Activated naive CD4-positive, alpha-beta T cell treated with anti-CD3 and anti-CD28 coated beads for 36 hours (primary cell): ENCODE data around the gene THAP10. TPM values are rescaled to one million over a fixed set of nuclear protein-coding genes. Genes with fewer than 3 reads are reported as not detected.
"Not testable (repeated sequence)": the region's sequence is repeated elsewhere in the genome, so short reads cannot be mapped to it uniquely, and the experiment has no call there.

Source experiments
- CTCF ChIA-PET: fragments of 350-600 bp; sonication (Branson Sonifier 250); formaldehyde crosslinking; loops from one replicate; lab custom pipeline; 2021; ENCODE audit warnings: antibody characterized with exemption; lab: Charles Lee
- DNase-seq: peaks from one replicate; pipeline ENCODE4 v3.0.0-alpha.2; 2020
- H3K27ac Mint-ChIP-seq: one replicate; pipeline ENCODE4 v1.8.0; 2021; ENCODE audit warnings: mild to moderate bottlenecking, mixed read lengths
- H3K27me3 Mint-ChIP-seq: one replicate; pipeline ENCODE4 v1.8.0; 2021; ENCODE audit warnings: low read depth, mixed read lengths
- H3K36me3 Mint-ChIP-seq: one replicate; pipeline ENCODE4 v1.8.0; 2021; ENCODE audit warnings: low read depth, mixed read lengths
- H3K4me1 Mint-ChIP-seq: one replicate; pipeline ENCODE4 v1.8.0; 2021; ENCODE audit warnings: low read depth, mixed read lengths
- H3K4me3 Mint-ChIP-seq: one replicate; pipeline ENCODE4 v1.8.0; 2021; ENCODE audit warnings: mild to moderate bottlenecking, moderate library complexity, mixed read lengths
- H3K9me3 Mint-ChIP-seq: one replicate; pipeline ENCODE4 v1.8.0; 2021; ENCODE audit warnings: mixed read lengths
- intact Hi-C: fragments of 100-400 bp; cut with micrococcal nuclease; formaldehyde crosslinking; loops from one replicate; pipeline ENCODE4 v1.15.1; 2023
- total RNA-seq, 2 experiments: library from RNA; stranded (reverse); gene quantifications; one replicate each; pipeline ENCODE4 v1.2.3, GENCODE V29; 2021

THAP10 gene
- total RNA-seq, 2 experiments from 2014 or later, result not detected

DNA sequence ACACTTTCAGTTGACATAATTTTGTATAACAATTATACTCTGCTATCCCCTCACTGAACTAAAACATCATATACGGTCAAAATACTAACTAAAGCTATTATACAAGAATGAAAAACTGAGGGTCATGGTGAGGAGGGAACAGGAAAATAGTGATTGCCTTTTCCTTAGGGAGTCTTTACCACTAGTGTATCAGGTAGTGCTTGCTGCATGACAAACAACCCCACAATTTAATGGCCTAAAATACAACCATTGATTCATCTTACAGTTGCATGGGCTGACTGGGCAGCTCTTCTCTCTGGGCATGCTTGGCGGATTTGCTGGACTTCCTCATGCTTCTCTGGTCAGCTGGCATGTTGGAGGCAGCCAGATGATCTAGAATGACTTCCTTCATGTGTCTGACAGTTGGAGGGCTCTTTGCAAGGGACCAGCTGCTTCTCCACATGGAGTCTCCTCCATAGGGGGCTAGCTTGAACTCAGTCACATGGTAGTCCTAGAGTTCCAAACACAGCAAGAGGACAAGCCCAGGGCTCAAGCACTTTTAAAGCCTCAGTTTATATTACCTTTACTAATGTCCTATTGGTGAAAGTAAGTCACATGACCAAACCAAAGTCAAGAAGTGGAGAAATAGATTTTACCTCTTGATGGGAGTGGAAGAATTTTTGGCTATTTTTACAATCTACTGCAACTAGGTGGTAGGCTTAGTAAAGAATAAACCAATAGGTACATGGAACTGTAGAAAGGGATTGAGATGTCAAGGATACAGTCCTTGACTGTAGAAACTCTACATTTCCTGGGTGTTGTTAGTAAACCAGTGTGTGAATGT, 18.8 kb downstream of the THAP10 start:
- Mint-ChIP-seq H3K4me3 (no peak overlapping the region), H3K27me3 (peaks cover 28% of the 10 kb centered on the region), H3K9me3 (no peaks in the 10 kb centered on the region), H3K4me1 (no peaks in the 10 kb centered on the region), H3K27ac (no peak overlapping the region), H3K36me3 (no peaks in the 10 kb centered on the region)
- intact Hi-C loops, result no loop called here
- CTCF ChIA-PET, result no interaction called here
- no peak for DNase-seq

DNA sequence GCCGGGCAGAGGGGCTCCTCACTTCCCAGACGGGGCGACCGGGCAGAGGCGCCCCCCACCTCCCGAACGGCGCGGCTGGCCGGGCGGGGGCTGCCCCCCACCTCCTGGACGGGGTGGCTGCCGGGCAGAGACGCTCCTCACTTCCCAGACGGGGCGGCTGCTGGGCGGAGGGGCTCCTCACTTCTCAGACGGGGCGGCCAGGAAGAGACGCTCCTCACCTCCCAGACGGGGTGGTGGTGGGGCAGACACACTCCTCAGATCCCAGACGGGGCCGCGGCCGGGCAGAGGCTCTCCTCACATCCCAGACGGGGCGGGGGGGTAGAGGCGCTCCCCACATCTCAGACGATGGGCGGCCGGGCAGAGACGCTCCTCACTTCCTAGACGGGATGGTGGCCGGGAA, 20.7 kb downstream of the THAP10 start:
- CTCF ChIA-PET, DNase-seq, H3K9me3 Mint-ChIP-seq, intact Hi-C loops, H3K4me1 Mint-ChIP-seq, H3K27ac Mint-ChIP-seq, H3K4me3 Mint-ChIP-seq, H3K36me3 Mint-ChIP-seq: not testable (repeated sequence)
- H3K27me3 Mint-ChIP-seq, result peaks cover 21% of the 10 kb centered on the region

DNA sequence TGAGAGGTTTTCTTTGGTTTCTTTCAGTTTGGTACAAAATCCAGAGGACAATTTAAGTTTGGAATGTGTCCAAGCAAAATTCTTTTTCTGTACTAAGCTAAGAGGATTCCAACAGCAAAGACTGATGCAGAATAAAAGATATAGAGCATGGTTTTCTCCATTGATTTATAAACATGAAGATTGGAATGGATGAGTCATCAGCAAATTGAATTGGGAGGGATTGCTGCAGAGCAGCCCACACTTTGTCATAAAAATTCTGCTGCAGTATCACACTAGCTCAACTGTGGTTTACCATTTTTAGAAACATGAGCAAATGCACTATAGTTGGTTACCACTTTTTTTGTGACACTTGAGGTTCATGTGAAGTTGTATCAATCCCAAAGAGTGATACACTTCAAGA, 22.2 kb downstream of the THAP10 start:
- H3K4me3 Mint-ChIP-seq, result no peak overlapping the region
- DNase-seq, result no peak
- H3K4me1 Mint-ChIP-seq, result no peaks in the 10 kb centered on the region
- CTCF ChIA-PET, result interaction anchor here (0.6 kb wide), 1 partner anchor 1911 kb away, joined by 5 read pairs; no protein-coding TSS in a partner anchor
- no peaks in the 10 kb centered on the region for H3K9me3 Mint-ChIP-seq
- no peak overlapping the region for H3K27ac Mint-ChIP-seq
- H3K36me3 Mint-ChIP-seq, result no peaks in the 10 kb centered on the region
- intact Hi-C loops, result no loop called here
- H3K27me3 Mint-ChIP-seq, result peaks cover 14% of the 10 kb centered on the region

DNA sequence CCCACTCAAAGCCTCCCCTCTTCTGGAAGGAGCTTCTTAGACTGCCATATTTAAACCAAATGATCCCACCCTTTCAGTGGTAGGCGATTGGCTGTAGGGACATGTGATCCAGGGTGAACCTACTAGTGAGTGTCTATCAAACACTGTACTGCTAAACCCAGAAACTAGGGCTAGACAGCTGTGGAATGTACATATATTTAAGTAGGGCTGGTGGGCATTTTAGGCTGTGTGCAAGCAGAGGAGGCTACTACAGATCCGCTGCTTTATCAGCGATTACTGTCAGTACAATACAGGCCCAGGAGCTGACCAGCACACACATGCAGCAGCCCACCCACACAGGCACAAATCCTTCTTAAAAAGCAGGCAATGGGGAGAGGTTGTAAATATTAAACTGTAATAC, 22.9 kb downstream of the THAP10 start:
- Mint-ChIP-seq H3K27ac (no peak overlapping the region), H3K4me3 (no peak overlapping the region), H3K4me1 (no peaks in the 10 kb centered on the region), H3K9me3 (no peaks in the 10 kb centered on the region), H3K27me3 (peaks cover 12% of the 10 kb centered on the region), H3K36me3 (no peaks in the 10 kb centered on the region)
- CTCF ChIA-PET, result interaction anchor here (0.6 to 1.2 kb wide), 2 partner anchors 15 to 45 kb away, joined by 3 read pairs; no protein-coding TSS in a partner anchor
- intact Hi-C loops, result no loop called here
- no peak for DNase-seq

DNA sequence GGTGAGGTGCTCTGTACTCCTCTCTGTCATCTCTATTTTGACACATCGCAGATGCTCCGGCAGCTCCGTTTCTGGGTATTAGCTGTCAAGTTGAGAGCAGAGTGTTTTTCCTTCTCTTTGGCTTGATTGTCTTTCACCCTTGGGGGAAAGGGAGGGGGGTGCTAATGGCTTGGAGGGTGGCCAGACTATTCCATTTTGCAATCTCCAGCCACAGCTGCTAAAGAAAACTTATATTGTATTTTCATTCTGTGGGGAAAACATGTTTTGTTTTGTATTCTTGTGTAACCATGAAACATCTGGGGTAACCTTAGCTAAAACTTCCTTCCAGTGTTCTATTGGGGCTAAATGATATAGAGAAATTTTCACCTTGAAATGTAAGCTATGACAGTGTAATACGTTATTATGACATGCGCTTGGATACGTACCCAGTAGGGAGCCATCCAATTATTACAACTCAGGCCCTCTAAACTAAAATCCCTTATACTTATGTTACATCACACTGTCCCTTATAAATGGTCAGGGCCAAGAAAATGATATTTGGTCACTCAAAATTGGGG, 24.2 kb downstream of the THAP10 start:
- H3K27ac Mint-ChIP-seq, result no peak overlapping the region
- no peaks in the 10 kb centered on the region for H3K9me3 Mint-ChIP-seq
- no peaks in the 10 kb centered on the region for H3K36me3 Mint-ChIP-seq
- H3K4me3 Mint-ChIP-seq, result no peak overlapping the region
- peaks cover 3% of the 10 kb centered on the region for H3K27me3 Mint-ChIP-seq
- CTCF ChIA-PET, result interaction anchor here (1.2 kb wide), 1 partner anchor 43 kb away, joined by 3 read pairs; no protein-coding TSS in a partner anchor
- DNase-seq, result no peak
- no peaks in the 10 kb centered on the region for H3K4me1 Mint-ChIP-seq
- intact Hi-C loops, result no loop called here

DNA sequence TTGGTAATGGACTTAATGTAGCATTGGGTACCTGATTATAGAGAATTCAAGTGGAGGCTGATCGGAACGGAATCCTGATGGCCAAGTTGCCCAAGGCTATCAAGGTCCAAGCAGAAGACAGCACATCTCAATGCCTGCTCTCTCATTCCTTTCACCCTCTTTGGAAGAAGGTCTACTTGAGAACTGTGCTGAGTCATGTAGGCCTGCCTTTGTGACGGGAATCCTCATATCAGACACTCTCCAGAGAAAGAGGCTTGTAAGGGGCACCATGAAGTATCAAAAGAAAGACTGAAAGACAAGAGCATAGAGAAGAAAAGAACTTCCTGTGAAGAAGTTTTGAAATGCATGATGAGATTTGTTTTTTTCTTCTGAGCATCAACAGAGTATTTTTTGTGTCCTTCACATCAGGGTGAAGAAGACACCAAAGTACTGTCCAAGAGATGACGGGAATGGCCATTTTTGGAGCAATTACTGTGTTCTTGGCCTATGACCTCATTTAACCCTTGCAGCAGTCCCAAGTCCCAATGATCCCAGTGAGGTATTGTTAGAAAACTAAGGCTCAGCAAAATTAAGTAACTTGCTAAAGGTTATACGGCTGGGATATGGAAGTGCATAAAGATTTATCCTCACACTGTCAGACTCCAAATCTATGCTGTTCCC, 25.1 kb downstream of the THAP10 start:
- Mint-ChIP-seq H3K36me3 (no peaks in the 10 kb centered on the region), H3K9me3 (no peaks in the 10 kb centered on the region), H3K4me1 (no peaks in the 10 kb centered on the region), H3K4me3 (no peak overlapping the region), H3K27me3 (no peaks in the 10 kb centered on the region), H3K27ac (no peak overlapping the region)
- CTCF ChIA-PET, result no interaction called here
- DNase-seq, result no peak
- intact Hi-C loops, result no loop called here

DNA sequence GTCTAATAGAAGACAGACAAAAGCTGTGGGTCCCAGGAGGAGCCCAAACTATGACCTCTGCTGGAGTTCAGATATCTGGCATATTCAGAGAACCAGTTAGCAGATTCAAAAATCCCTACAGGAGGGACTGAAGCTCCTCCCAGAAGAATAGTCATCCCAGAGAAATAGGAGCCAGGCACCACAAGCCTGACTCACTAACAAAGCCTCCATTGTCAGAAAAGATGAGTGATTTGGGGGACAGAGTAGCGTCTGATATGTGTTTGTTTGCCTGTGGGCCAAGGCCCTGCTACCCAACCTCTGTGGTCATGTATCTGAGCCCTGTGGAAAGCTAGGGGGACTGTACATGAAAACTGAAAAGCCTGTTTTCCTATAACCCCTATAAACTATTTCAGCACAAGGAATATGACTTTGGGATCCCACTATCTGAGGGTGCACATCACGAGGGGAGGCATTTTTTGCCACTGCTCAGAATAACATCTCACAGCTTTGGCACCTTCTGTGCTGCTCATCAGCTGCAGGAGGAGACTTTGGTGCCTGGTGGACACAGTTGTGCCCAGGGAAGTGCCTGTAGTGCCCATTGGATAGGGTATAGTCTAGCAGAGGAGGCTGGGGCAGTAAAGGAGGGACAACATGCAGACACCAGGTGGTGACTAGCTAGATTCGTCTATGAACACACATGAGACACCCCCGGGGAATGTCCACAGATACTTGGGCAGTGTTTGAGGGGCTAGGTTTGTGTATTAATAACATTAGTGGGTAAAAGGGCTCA, 28.6 kb downstream of the THAP10 start:
- intact Hi-C loops, result no loop called here
- no peak overlapping the region for H3K4me3 Mint-ChIP-seq
- CTCF ChIA-PET, result no interaction called here

DNA sequence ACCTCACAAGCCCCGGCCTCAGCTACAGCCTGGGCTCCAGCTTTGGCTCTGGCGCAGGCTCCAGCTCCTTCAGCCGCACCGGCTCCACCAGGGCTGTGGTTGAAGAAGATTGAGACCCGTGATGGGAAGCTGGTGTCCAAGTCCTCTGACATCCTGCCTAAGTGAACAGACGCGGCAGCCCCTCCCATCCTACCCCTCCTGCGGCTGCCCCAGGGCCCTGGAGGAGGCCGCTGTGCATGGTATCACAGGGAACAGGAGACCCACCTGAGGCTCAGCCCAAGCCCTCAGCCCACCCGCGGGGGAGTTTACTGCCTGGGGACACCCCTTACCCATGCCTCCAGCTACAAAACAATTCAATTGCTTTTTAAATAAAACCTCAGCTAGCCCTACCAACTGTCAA, 32.2 kb downstream of the THAP10 start:
- Mint-ChIP-seq H3K27ac (no peak overlapping the region), H3K36me3 (no peaks in the 10 kb centered on the region), H3K4me1 (no peaks in the 10 kb centered on the region), H3K9me3 (no peaks in the 10 kb centered on the region), H3K4me3 (no peak overlapping the region), H3K27me3 (peaks cover 21% of the 10 kb centered on the region)
- intact Hi-C loops, result no loop called here
- CTCF ChIA-PET, result no interaction called here
- no peak for DNase-seq

More for the DNA sequence above, 28.6 kb downstream of the THAP10 start:
- DNase-seq, result no peak
- H3K27me3 Mint-ChIP-seq, result peaks cover 7% of the 10 kb centered on the region
- no peaks in the 10 kb centered on the region for H3K36me3 Mint-ChIP-seq
- H3K27ac Mint-ChIP-seq, result no peak overlapping the region
- H3K9me3 Mint-ChIP-seq, result no peaks in the 10 kb centered on the region
- no peaks in the 10 kb centered on the region for H3K4me1 Mint-ChIP-seq

DNA sequence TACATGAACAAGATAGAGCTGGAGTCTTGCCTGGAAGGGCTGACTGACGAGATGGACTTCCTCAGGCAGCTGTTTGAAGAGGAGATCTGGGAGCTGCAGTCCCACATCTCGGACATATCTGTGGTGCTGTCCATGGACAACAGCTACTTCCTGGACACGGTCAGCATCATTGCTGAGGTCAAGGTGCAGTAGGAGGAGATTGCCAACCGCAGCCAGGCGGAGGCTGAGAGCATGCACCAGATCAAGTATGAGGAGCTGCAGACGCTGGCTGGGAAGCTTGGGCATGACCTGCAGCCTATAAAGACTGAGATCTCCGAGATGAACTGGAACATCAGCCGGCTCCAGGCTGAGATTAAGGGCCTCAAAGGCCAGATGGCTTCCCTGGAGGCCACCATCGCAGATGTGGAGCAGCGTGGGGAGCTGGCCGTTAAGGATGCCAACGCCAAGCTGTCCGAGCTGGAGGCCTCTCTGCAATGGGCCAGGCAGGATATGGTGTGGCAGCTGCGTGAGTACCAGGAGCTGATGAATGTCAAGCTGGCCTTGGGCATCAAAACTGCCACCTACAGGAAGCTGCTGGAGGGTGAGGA, 32.8 kb downstream of the THAP10 start:
- H3K4me1 Mint-ChIP-seq, result peaks cover 2% of the 10 kb centered on the region
- no peak overlapping the region for H3K27ac Mint-ChIP-seq
- peaks cover 27% of the 10 kb centered on the region for H3K27me3 Mint-ChIP-seq
- H3K4me3 Mint-ChIP-seq, result no peak overlapping the region
- intact Hi-C loops, result no loop called here
- CTCF ChIA-PET, result no interaction called here
- DNase-seq, result no peak
- H3K36me3 Mint-ChIP-seq, result peaks cover 1% of the 10 kb centered on the region
- no peaks in the 10 kb centered on the region for H3K9me3 Mint-ChIP-seq

DNA sequence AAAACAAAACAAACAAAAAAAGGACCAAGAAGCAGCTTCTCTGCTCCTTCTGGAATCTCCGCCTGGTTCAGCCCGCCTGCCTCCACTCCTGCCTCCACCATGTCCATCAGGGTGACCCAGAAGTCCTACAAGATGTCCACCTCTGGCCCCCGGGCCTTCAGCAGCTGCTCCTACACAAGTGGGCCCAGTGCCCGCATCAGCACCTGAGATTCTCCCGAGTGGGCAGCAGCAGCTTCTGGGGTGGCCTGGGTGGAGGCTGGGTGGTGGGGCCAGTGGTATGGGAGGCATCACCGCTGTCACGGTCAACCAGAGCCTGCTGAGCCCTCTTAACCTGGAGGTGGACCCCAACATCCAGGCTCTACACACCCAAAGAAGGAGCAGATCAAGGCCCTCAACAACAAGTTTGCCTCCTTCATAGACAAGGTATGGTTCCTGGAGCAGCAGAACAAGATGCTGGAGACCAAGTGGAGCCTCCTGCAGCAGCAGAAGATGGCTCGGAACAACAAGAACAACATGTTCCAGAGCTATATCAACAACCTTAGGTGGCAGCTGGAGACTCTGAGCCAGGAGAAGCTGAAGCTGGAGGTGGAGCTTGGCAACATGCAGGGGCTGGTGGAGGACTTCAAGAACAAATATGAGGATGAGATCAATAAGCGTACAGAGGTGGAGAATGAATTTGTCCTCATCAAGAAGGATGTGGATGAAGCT, 33.5 kb downstream of the THAP10 start:
- H3K4me1 Mint-ChIP-seq, CTCF ChIA-PET, intact Hi-C loops, DNase-seq, H3K9me3 Mint-ChIP-seq, H3K36me3 Mint-ChIP-seq, H3K27ac Mint-ChIP-seq, H3K4me3 Mint-ChIP-seq: not testable (repeated sequence)
- H3K27me3 Mint-ChIP-seq, result peaks cover 29% of the 10 kb centered on the region

DNA sequence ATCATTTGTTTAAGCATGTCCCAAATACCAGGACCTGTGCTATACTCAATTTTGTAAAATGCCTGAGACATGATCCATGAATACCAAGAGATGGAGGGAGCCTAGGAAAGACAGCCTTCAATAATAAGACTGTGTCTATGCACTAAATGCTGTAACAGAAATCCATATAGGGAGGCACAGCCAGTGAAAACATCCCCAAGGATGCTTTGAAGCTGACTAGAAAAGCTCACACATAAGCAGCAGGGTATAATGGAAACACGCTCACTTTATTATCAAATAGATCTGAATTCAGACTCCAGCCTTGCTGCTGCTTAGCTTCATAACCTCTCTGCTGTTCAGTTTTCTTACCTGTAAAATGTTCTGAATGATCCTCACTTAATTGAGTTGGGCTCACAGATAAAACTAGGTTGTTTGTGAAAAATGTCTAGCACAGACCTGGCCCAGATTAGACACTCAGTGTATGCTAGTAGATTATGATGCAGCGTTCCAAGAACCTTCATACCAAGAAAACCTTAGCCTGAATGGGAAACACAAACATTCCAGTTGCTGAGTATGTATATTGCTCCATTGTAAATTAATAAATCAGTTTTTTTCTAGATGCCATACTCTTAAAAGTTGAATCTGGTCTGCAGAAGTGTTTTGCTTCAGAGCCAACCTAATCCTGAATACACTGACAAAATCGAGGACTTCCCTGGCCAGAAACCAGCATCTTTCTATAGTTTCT, 34.5 kb downstream of the THAP10 start:
- intact Hi-C loops, result no loop called here
- H3K4me1 Mint-ChIP-seq, result peaks cover 5% of the 10 kb centered on the region
- CTCF ChIA-PET, result interaction anchor here (1.4 kb wide), 1 partner anchor 34 kb away, joined by 3 read pairs; the partner anchor contains the start of gene THAP10

More for the DNA sequence above, 34.5 kb downstream of the THAP10 start:
- Mint-ChIP-seq H3K27me3 (peaks cover 35% of the 10 kb centered on the region), H3K9me3 (no peaks in the 10 kb centered on the region), H3K27ac (no peak overlapping the region), H3K4me3 (no peak overlapping the region), H3K36me3 (peaks cover 2% of the 10 kb centered on the region)
- DNase-seq, result no peak
